DMS53 treated with DMSO at 0.1 percent for 48 hours (cell line): ENCODE measurements around the gene SPRY2.

Experiments used
- DNase-seq: peaks from one replicate; lab custom pipeline; 2025; ENCODE audit not compliant: unreplicated experiment; lab: John Stamatoyannopoulos, UW

SPRY2 gene

GRCh38 chr13:80314711-80315653, 25.9 kb downstream of the SPRY2 start:
- no peak for DNase-seq

- no peak for DNase-seq
Observed at GRCh38 chr13:80313668-80314256, 27.2 kb downstream of the SPRY2 start.

- DNase-seq = no peak
Observed at GRCh38 chr13:80312967-80313366, 28.0 kb downstream of the SPRY2 start.

GRCh38 chr13:80312012-80312704, 28.8 kb downstream of the SPRY2 start:
- no peak for DNase-seq

GRCh38 chr13:80309926-80310325, 31.0 kb downstream of the SPRY2 start:
- no peak for DNase-seq

- DNase-seq = no peak
Observed at GRCh38 chr13:80307401-80307987, 33.4 kb downstream of the SPRY2 start.

GRCh38 chr13:80306337-80306972, 34.5 kb downstream of the SPRY2 start:
- no peak for DNase-seq

- no peak for DNase-seq
Observed at GRCh38 chr13:80305737-80306136, 35.2 kb downstream of the SPRY2 start.

GRCh38 chr13:80303225-80303811, 37.6 kb downstream of the SPRY2 start:
- no peak for DNase-seq

GRCh38 chr13:80299046-80299445, 41.9 kb downstream of the SPRY2 start:
- DNase-seq = no peak

GRCh38 chr13:80297503-80297902, 43.4 kb downstream of the SPRY2 start:
- DNase-seq = no peak

GRCh38 chr13:80297094-80297493, 43.8 kb downstream of the SPRY2 start:
- DNase-seq = no peak

- no peak for DNase-seq
Observed at GRCh38 chr13:80296638-80297037, 44.3 kb downstream of the SPRY2 start.

- no peak for DNase-seq
Observed at GRCh38 chr13:80290591-80290990, 50.3 kb downstream of the SPRY2 start.
